IMR-90 (cell line): Measurements from ENCODE around the gene ZMIZ1.

ENCODE experiments used
- BHLHE40 ChIP-seq: fragments of 150-350 bp; IDR thresholded peaks from 2 replicates; pipeline ENCODE4 v1.6.1; 2016; ENCODE audit warnings: mild to moderate bottlenecking, low read depth, low read length
- CEBPB ChIP-seq: IDR thresholded peaks from 2 replicates; pipeline ENCODE4 v1.6.1; 2012; ENCODE audit warnings: low read depth, low read length, improper control_type of control experiment
- CHD1 ChIP-seq: IDR thresholded peaks from 2 replicates; pipeline ENCODE4 v1.6.1; 2012; ENCODE audit warnings: low read depth, low read length, improper control_type of control experiment
- CTCF ChIP-seq: conservative IDR thresholded peaks from 2 replicates; pipeline ENCODE4 v1.5.1; 2012; ENCODE audit warnings: mild to moderate bottlenecking, low read depth, low read length, improper control_type of control experiment
- ELK1 ChIP-seq: fragments of 150-350 bp; IDR thresholded peaks from 2 replicates; pipeline ENCODE4 v1.6.1; 2016; ENCODE audit warnings: low read depth, mild to moderate bottlenecking, low read length, moderate library complexity, borderline replicate concordance
- FOS ChIP-seq: fragments of 150-350 bp; IDR thresholded peaks from 2 replicates; pipeline ENCODE4 v1.6.1; 2016; ENCODE audit warnings: low read depth, low read length
- MAFK ChIP-seq: IDR thresholded peaks from 2 replicates; pipeline ENCODE4 v1.6.1; 2012; ENCODE audit warnings: low read depth, low read length, improper control_type of control experiment
- MAZ ChIP-seq: IDR thresholded peaks from 2 replicates; pipeline ENCODE4 v1.6.1; 2012; ENCODE audit warnings: low read depth, mild to moderate bottlenecking, low read length, improper control_type of control experiment, moderate library complexity, borderline replicate concordance
- MXI1 ChIP-seq: IDR thresholded peaks from 2 replicates; pipeline ENCODE4 v1.6.1; 2012; ENCODE audit warnings: low read depth, mild to moderate bottlenecking, low read length, moderate library complexity, borderline replicate concordance
- NFE2L2 ChIP-seq: fragments of 150-350 bp; IDR thresholded peaks from 2 replicates; pipeline ENCODE4 v1.6.1; 2016; ENCODE audit warnings: low read depth, mild to moderate bottlenecking, low read length
- POLR2A ChIP-seq: IDR thresholded peaks from 2 replicates; pipeline ENCODE4 v1.6.1; 2012; ENCODE audit warnings: mild to moderate bottlenecking, low read depth, low read length
- RAD21 ChIP-seq: IDR thresholded peaks from 2 replicates; pipeline ENCODE4 v1.6.1; 2012; ENCODE audit warnings: low read length, improper control_type of control experiment
- RCOR1 ChIP-seq: IDR thresholded peaks from 2 replicates; pipeline ENCODE4 v1.6.1; 2012; ENCODE audit warnings: mild to moderate bottlenecking, low read length, improper control_type of control experiment; ENCODE audit not compliant: insufficient replicate concordance
- SMC3 ChIP-seq: fragments of 150-350 bp; IDR thresholded peaks from 2 replicates; pipeline ENCODE4 v1.6.1; 2016; ENCODE audit warnings: low read depth, mild to moderate bottlenecking, antibody characterized with exemption, low read length, moderate library complexity

- TF ChIP-seq POLR2A (no peak), RCOR1 (no peak), CTCF (no peak), RAD21 (no peak), BHLHE40 (no peak), ELK1 (no peak), MXI1 (no peak), CHD1 (no peak), NFE2L2 (no peak), CEBPB (no peak), MAZ (no peak), FOS (no peak), MAFK (no peak), SMC3 (no peak)
Observed at GRCh38 chr10:79340646-79341244, 272.0 kb downstream of the ZMIZ1 start.
